Neural progenitor cell (in vitro differentiated cells): ENCODE measurements around the gene INA.

ENCODE experiments used
- CTCF ChIP-seq: fragments of 200-600 bp; sonication (generic); IDR thresholded peaks from 2 replicates; pipeline ENCODE4 v1.5.1; 2017; ENCODE audit warnings: antibody characterized with exemption, mild to moderate bottlenecking
- EZH2 ChIP-seq: fragments of 200-600 bp; sonication (generic); IDR thresholded peaks from 2 replicates; pipeline ENCODE4 v1.6.1; 2017; ENCODE audit warnings: antibody characterized with exemption, mild to moderate bottlenecking, moderate library complexity
- EZH2phosphoT487 ChIP-seq: fragments of 200-600 bp; sonication (generic); IDR thresholded peaks from 2 replicates; pipeline ENCODE4 v1.6.1; 2017; ENCODE audit warnings: antibody characterized with exemption

- TF ChIP-seq EZH2 (no peak), CTCF (no peak), EZH2phosphoT487 (no peak)
Observed at GRCh38 chr10:103307594-103307993, 30.7 kb downstream of the INA start.
